ENCODE results near the gene TEPSIN.

The TEPSIN gene

DNA sequence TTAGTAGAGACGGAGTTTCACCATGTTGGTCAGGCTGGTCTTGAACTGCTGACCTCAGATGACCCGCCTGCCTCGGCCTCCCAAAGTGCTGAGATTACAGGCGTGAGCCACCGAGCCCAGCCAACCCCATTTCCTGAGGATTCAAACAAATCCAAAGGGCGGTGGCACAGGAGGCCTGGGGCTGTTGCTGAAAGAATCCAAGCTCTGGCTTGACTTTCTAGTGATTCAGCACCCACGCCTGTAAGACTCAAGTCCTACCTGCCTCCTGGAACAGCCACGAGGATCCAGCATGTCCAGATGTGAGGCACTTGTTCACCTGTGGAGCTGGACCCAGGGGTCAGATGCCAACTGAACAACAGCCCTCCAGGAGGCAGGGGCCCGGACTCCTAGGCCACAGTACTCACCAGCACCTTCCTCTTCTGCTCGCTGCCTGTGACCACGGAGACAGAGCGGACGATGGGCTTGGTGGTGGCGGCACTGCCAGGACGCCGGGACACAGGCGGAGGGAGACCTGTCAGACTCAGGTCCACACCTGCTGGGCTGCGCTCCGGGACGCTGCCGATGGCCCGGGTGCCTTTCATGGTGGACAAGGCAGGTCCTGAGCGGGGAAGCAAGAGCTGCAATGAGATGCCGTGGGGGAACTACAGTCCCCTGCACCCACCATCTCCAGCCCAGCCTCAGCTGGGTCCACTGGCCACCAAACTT, 19.2 kb downstream of the TEPSIN start:
- no peak for DNase-seq

DNA sequence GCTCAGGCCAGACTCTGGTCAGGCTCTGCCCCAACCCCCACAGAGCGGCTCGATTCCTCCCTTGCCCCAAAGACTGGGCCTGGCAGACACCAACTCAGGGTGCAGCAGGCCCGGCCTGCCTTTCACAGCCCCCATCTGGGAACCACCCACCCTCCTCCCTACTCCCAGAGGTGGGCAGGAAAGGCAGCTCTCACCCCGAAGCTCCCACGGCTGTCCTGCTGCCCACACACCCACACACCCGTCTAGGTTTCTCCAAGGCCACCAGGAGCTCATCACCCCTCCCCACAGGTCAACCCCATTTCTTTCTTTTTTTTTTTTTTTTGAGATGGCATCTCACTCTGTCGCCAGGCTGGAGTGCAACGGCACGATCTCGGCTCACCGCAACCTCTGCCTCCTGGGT, 19.9 kb downstream of the TEPSIN start:
- DNase-seq: no peak

DNA sequence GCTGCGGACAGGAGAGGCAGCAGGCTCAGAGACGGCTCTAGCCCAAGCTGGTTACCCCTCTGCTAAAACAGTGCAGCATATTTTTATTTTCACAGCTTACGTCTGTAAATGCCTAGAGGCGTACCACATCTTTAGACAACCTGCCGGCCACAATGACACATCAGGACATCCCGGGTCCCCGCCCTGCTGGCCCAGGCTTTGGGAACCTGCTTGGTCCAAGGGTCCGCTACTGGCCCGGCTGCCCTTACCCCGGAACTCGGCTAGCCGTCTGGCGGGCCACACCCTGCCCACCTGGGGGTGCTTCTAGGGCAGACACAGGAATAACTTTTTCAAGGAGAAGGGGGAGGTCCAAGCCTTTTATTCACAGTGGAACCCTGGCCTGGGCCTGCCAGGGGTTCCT, 20.4 kb downstream of the TEPSIN start:
- DNase-seq: no peak

DNA sequence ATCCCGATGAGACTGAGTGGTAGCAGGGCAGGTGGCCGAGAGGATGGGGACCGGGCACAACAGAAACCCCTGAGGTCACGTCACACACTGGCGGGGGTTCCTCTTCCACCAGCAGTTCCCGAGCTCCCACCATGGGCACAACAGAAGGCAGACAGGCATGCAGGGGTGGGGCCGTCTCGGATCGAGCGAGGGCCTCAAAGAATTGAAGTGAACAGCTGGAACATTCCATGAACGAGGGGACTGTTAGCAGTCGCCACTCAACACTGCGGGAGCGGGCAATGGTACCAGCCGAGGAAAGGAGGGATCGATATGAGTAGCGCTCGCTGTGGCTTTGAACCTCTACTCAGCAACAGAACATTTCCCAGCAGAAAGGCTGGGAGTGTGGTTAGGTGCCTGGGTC, 21.4 kb downstream of the TEPSIN start:
- no peak for DNase-seq

DNA sequence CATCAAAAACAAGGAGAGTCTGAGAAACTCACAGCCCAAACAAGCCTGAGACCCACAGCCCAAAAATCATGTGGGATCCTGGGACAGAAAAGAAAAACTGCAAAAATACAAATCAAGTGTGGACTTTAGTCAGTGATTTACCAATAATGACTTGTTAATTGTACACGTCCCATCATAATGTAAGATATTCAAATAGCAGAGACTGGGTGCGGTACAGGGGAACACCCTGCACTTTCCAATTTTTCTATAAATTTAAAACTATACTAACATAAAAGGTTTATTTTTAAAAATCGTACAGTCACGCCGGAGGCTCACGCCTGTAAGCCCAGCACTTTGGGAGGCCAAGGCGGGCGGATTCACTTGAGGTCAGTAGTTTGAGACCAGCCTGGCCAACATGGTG, 24.9 kb downstream of the TEPSIN start:
- no peak for DNase-seq

DNA sequence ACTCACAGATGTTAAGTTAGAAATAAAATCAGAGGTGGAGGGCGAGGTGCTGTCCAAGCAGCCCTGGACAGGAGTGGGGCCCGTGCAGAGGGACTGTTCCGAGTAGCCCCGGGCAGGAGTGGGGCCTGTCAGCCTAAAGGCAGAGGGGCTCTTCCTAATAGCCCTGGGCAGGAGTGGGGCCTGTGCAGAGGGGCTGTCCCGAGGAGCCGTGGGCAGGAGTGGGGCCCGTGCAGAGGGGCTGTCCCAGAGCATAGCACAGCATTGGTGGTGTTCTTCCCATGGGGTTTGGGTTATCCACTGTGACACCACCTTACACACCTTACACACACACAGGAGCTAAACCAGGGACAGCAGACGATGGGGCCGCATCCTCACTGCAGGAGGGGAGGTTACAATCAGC, 26.5 kb downstream of the TEPSIN start:
- no peak for DNase-seq

DNA sequence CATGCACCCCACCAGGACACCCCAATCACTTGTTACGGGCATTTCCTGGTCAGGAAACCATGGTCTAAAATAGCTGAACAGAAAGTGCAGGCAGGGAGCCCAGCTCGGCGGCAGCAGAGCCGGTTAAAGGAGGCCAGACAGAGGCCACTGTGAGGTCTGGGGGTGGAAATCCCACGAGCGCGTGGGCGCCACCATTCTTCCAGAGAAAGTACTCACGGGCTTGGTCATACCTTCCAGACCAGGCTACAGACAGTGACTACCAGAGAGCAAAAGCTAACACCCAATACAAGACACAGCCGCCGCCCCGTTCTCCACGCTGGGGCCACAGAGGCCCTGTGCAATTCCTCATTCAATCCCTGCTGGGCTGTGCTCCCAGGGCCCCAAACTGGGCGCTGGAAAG, 28.0 kb downstream of the TEPSIN start:
- DNase-seq: no peak

DNA sequence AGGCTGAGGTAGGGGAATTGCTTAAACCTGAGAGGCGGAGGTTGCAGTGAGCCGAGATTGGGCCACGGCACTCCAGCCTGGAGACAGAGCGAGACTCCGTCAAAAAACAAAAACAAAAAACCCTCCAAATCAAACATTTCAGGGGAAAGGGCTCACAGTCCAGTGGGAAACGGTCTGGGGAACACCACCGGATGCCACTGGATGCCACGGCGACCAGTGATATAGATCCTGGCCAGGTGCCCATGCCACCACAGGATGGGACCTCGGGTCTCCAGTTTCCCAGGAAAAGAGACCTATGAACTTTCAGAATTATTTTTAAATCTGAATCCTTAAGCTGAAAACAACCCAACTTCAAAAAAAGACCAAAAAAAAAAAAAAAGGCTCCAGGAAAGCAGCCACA, 28.4 kb downstream of the TEPSIN start:
- no peak for DNase-seq

DNA sequence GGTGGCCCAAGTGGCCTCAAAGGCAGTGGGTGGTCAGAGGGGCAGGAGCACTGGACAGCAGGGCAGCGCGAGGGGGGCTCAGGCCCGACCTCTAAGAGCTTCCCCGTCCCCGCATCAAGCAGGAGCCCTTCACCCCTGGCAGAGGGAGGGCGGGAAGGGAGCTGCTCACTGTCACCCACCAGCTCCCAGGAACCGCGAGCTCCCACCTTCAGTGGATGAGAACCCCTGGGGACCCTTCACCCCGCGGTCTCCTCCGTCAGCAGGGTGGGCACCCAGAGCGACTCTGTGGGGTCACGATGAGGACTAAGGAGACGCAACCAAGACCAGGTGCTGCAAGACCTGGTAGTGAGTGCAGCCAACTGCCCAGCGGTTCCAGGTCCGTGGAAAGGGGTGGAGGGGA, 29.7 kb downstream of the TEPSIN start:
- DNase-seq: no peak

DNA sequence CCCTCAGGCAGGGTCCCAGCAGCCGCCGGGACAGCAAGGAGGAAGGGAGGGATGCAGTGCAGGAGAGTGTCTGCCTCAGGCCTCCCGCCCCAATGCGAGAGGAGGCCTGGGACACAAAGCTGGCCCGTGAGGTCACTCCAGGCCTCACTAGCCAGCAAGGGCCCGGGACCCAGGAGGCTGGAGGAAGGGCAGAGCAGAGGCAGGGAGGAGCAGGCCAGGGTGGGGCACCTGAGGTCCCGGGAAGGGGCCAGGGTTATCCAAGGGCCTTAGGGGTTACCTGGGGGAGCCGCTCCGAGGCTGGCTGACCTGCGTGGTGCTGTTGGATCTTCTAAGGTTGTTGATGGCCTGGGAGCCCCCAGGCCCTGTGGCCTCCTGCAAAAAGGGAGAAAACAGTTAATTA, 30.2 kb downstream of the TEPSIN start:
- no peak for DNase-seq

DNA sequence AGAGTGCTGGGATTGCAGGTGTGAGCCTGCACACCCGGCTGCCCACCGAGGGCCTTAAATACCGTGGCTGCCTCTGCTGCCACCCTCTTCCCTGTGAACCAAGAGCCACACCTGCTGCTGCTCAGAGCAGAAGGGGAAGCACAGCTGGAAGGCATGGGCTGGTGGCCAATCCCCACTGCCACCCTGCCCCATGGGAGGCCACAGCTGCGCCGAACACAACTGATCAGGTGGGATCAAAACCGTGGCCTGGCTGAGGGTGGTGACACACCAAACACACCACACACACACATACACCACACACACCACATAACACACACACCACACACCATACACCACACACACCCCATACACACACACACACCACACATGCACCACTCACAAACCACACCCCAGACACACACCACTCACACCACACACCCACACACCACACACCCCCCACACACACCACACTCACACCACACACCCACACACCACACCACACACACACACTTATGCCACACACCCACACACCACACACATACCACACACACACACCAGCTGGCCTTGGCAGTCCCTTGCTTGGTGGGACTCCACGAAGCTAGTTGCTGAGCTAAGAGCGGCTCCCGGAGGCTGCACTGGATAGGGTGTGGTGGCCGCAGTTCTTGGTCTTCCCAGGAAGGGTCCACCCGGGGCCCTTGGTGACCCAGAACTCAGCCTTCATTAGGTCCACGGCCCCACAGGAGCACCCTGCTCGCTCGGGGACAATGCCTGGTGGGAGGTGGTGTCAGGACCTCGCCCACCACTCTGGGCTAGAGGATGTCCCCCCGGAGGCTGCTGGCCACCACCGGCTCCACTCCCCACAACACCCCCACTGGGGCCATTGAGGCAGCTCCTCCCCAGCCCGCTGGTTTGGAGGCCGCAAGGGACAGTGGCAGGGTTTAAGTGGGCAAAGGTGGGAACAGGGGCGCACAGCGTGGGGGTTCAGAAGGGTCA, 31.0 kb downstream of the TEPSIN start:
- no peak for DNase-seq

DNA sequence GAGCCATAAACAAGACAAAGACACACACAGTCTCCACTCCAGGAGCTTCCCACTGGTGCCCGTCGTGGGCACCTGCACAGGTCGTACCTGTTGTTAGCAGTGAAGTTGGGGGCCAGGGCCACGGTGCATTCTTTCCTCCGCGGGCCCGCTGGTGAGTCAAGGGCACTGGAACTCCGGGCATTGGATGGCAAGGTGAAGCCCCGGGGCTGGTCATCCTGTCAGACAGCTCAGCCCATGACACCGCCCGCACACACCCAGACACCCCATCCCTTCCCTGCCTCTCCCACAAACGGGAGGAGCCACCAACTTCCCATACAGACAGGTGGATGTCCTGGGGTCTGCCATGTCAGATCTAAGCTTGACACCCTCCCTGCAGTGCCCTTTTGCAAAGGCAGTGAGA, 32.2 kb downstream of the TEPSIN start:
- no peak for DNase-seq

DNA sequence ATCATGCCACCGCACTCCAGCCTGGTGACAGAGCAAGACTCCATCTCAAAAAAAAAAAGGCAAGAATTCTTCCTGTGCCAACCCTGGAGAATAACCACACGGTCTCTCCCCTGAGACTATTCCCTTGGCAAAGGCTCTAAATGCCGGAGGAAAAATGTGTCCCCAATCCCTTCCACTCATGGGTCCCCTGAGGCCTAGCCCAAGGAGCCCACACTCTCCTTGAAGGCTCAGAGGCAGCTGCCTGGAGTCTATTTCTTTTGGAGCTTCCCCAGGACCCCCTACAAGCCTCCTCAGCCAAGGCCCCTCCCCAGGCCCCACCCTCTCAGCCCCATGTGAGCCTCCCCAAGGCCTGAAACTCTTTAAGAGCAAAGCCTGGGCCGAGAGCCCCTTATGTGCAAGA, 32.7 kb downstream of the TEPSIN start:
- no peak for DNase-seq

DNA sequence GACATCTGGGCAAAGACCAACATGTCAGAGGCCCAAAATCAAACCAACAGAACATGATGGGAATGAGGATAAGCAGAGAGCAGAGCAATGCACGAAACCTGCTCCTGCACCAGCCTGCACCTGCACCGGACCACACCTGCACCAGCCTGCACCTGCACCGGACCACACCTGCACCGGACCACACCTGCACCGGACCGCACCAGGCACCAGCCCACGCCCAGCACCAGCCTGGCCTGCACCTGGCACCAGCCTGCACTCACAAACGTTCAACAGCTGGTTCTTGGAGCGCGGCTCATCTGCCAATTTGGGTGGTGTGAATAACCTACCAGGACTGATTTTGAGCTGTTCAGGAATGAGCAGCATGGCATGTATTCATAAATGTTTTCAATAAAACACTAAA, 34.3 kb downstream of the TEPSIN start:
- no peak for DNase-seq

DNA sequence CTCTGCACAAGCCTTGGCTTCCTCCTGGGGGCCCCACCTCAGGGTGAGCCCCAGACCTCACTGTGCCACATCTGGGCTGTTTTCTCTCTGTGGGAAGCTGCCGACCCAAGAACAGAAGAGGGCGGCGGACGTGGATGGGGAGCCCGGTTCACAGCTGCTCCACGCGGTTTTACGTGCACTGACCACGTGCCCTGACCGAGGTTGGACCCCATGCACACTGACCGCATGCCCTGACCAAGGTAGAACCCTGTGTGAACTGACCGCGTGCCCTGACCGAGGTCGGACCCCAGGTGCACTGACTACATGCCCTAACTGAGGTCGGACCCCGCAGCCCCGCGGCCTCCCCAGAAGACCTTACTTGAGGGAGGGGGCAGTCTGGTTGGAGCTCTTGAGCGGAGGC, 35.7 kb downstream of the TEPSIN start:
- no peak for DNase-seq

DNA sequence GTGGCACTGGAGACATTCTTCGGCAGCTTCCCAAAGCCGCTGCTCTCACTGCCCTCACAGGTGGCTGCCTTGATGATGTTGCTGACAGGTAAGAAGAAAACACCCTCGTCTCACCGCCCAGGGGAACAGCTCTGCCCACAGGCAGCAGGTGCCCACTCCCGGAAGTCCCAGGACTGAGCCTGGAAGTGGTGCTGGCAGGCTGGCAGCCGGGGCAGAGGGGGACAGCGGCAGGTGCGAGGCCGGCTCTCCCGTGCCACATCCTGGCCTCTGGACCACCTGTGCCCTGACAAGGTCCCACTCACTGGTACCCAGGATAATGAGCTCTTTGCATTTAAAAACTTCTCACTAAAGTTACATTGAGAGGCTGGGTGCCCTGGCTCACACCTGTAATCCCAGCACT, 36.5 kb downstream of the TEPSIN start:
- no peak for DNase-seq

DNA sequence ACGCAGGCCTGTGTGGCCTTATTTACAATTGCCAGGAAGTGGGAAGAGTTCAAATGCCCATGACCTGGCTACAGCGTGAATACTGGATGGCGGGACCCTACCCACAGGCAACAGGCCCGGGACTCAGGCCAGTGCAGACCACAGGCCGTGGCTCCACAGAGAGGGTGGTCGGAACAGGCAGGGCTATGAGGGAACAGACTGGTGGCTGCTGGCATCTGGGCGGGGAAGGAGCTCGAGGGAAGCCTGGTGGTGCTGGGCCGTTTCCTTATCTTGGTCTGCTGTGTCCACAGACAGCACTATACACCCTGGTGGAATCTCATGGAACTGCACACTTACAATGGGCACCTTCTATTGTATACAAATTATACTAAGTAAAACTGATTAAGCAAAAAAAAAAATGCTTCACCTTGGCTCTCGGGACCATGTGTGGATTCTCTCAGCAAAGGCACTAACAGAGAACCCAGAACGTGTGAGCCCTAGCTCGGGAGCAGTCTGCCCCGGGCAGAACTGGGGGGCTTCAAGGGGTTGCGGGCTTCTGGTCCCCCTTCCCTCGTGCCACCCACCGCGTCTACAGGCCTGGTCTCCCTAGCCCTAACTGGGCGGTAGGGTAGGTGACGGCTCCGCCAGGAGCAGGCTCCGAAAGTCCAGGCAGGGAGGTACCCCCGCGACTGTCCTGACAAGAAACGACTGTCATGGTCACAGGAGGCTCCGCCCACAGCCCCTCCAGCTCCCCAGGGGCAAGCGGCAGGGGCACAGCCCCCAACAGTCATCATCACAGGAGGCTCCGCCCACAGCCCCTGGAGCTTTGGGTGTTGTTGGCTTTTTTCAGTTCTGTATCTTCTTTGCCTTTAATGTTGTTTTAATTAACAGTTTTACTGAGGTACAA, 37.9 kb downstream of the TEPSIN start:
- peak; percentile 85 for DNase-seq

DNA sequence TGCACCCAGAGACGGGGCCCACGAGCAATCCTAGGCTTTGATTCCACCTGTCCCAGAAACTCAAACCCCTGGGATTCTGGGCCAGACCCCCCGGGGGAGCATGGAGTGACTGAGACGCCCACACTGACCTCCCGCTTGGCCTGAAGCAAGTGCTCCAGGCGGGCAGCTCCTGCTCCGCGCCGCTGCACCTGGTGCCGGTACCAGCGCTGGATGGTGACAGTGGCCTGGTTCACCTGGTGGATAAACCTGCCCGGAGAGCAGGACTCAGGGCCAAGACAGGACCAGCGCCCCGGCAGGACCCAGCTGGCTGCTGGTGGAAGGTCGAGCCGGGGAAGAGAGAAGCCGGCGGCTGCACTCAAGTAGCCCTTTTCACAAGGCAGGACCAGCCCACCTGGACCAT, 38.7 kb downstream of the TEPSIN start:
- DNase-seq: no peak

DNA sequence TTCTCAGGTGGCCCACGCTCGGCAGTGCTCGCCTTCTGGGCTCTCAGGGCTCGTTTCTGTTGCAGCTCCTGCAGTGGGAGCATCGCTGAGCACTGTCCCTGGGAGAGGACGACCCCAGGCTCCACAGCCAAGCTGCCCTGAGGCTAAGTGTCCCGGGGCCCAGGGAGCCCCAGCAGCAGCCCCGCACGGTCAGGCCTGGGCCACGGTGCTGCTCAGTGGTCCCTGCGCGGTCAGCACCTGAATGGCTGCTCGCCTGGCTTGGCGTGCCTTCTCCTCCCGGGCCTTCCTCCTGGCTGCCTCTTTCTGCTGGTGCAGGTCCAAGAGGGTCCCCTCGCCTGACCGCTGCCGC, 39.4 kb downstream of the TEPSIN start:
- DNase-seq: no peak

DNA sequence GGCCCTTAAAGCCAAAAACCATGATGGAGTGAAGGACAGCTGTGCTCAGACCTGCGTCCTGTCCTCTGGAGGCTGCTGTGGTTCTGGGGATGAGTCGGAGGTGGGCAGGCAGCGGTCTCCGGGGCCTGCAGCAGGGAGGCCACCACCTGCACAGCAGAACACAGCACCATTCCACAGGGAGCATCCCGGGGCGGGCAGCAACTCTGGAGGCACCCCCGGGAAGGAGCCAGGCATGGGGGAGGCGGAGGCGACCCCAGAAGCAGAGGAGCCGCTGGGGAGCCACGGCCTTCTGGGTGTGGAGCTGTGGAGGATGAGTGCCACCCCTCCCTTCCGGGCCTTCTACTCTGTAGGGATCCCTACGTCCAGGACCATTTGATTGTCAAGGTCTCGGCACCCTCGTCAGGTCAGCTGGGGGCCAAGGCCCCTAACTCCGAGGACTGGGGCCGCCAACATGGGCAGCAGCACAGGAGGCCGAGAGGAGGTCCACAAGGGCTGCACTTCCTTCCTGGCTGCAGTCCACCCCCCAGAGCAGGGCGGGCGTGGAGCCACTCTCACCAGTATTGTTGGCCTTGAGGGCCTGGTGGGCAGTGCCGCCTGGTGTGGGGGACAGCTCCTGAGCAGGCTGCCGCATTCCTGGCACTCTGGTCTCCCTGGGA, 39.9 kb downstream of the TEPSIN start:
- no peak for DNase-seq

DNA sequence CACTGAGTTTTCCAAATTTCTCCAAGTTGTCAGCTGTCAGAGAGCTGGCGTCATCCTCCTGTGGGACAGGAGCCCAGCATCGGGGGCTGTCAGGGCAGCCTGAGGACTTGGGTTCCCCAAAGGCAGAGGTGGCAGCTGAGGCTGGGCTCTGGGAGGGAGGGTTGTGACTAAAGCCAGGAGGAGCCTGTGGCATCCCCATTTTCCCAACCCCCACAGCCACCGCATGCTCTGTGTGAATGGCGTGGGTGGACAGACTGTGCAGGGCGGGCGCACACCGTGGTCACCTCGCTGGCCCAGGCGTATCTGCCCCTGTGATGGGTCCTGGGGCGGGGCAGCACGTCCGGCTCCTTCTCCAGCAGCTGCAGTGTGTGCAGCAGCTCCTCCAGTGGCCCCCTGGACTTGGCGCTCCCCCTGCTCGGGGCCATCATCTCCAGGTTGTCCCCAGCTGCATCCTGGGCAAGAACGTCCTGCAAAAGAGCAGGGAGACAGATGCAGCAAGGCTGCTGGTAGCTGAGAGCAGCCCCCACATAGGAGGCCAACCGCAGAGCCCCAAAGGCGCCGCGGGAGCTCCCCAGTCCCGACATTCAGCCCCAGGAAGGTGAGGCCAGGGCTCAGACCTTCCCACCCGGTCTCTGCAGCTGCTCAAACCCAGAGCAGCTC, 40.9 kb downstream of the TEPSIN start:
- DNase-seq: no peak

DNA sequence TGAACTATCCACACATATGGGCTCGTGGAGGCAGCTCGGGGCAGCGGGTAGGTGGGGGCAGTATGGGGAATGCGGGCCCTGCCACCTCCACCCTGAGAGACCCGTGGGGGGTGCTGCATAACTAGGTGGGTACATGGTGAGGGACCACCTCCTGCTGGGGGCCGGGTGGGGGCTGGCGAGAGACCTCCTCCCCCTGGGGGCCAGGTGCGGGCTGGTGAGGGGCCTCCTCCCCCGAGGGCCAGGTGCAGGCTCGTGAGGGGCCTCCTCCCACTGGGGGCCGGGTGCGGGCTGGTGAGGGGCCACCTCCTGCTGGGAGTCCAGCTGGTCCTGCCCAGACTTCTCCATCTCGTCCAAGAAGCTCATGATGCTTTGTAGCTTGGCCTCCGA, 41.5 kb downstream of the TEPSIN start:
- no peak for DNase-seq
